Tibial nerve (tissue), 3 donors: ENCODE results near the gene MPC2.

ENCODE experiments used
- CTCF ChIP-seq, 5 experiments: fragments of 200-600 bp in 3 of 5; fragments of 450-650 bp in 2 of 5; sonication (generic) in 3 of 5; IDR thresholded peaks; one replicate each; pipeline ENCODE4 v1.5.1; 2016 to 2019; ENCODE audit warnings: antibody characterized with exemption in 5 of 5, mild to moderate bottlenecking in 3 of 5, moderate library complexity in 2 of 5
- POLR2A ChIP-seq, 2 donors: fragments of 450-650 bp; IDR thresholded peaks; one replicate each; pipeline ENCODE4 v1.6.1; 2017; ENCODE audit warnings: antibody characterized with exemption in 2 of 2, mild to moderate bottlenecking in 2 of 2, moderate library complexity in 2 of 2

- TF ChIP-seq CTCF (IDR thresholded peaks at IDR 0.05) (no peak), POLR2A (IDR thresholded peaks at IDR 0.05) (no peak)
Measured at GRCh38 chr1:167929725-167930124, 7.1 kb downstream of the MPC2 start.
